Smooth muscle cell (in vitro differentiated cells): Measurements from ENCODE around the gene TWF1. TPM values are rescaled to one million over a fixed set of nuclear protein-coding genes. Genes with fewer than 3 reads are reported as not detected.

Experiments
- DNase-seq: peaks from one replicate; lab custom pipeline; 2025; ENCODE audit not compliant: unreplicated experiment; lab: John Stamatoyannopoulos, UW
- H2AFZ ChIP-seq: fragments of 200-600 bp; sonication (generic); 2 replicates; pipeline ENCODE4 v1.6.0; 2016; ENCODE audit warnings: antibody characterized with exemption, low read depth, mild to moderate bottlenecking
- H3F3A ChIP-seq: fragments of 200-600 bp; sonication (generic); 2 replicates; pipeline ENCODE4 v1.6.0; 2017; ENCODE audit warnings: antibody characterized with exemption, low read depth
- H3K27ac ChIP-seq: fragments of 200-600 bp; sonication (generic); 2 replicates; pipeline ENCODE4 v1.5.1; 2016; ENCODE audit warnings: low read depth, mild to moderate bottlenecking
- H3K27me3 ChIP-seq: fragments of 200-600 bp; sonication (generic); 2 replicates; pipeline ENCODE4 v1.6.1; 2016; ENCODE audit warnings: low read depth, mild to moderate bottlenecking
- H3K36me3 ChIP-seq: fragments of 200-600 bp; sonication (generic); 2 replicates; pipeline ENCODE4 v1.5.1; 2016; ENCODE audit warnings: low read depth
- H3K4me1 ChIP-seq: fragments of 200-600 bp; sonication (generic); 2 replicates; pipeline ENCODE4 v1.5.1; 2016; ENCODE audit warnings: low read depth
- H3K4me2 ChIP-seq: fragments of 200-600 bp; sonication (generic); 2 replicates; pipeline ENCODE4 v1.6.0; 2016; ENCODE audit warnings: mild to moderate bottlenecking
- H3K4me3 ChIP-seq: fragments of 200-600 bp; sonication (generic); 2 replicates; pipeline ENCODE4 v1.5.1; 2016; ENCODE audit warnings: mild to moderate bottlenecking
- H3K79me2 ChIP-seq: fragments of 200-600 bp; sonication (generic); 2 replicates; pipeline ENCODE4 v1.6.0; 2016; ENCODE audit warnings: low read depth, mild to moderate bottlenecking
- H3K9ac ChIP-seq: fragments of 200-600 bp; sonication (generic); 2 replicates; pipeline ENCODE4 v1.6.0; 2016; ENCODE audit warnings: low read depth
- H3K9me3 ChIP-seq: fragments of 200-600 bp; sonication (generic); replicated peaks from 2 replicates; pipeline ENCODE4 v1.5.1; 2016; ENCODE audit warnings: low read depth
- H4K20me1 ChIP-seq: fragments of 200-600 bp; sonication (generic); 2 replicates; pipeline ENCODE4 v1.6.0; 2016; ENCODE audit warnings: low read depth
- CTCF ChIP-seq: fragments of 200-600 bp; sonication (generic); IDR thresholded peaks from 2 replicates; pipeline ENCODE4 v1.5.1; 2017; ENCODE audit warnings: borderline replicate concordance, mild to moderate bottlenecking, antibody characterized with exemption; ENCODE audit not compliant: insufficient read depth, poor library complexity, severe bottlenecking
- whole genome bisulfite sequencing: methylation state at CpG from one replicate; pipeline ENCODE4 v1.1.7; 2016; ENCODE audit warnings: low lambda C conversion rate; 5-methylcytosine and 5-hydroxymethylcytosine counted together
- polyA plus RNA-seq: library from polyadenylated mRNA; unstranded; fragments of >200 nt; fragmentation: Nextera tagmentation; extraction: Ambion mirVana; gene quantifications from 2 replicates; pipeline ENCODE4 v1.2.1, GENCODE V29; 2016
- total RNA-seq: library from RNA; depleted of rRNA; stranded (reverse); fragments of >200 nt; gene quantifications from 2 replicates; pipeline ENCODE4 v1.2.3, GENCODE V29; 2014

The TWF1 gene
- total and polyA plus RNA-seq, 2 experiments from 2014 or later, result 51.8 to 136 TPM

GRCh38 chr12:43806737-43807072, 588 bp upstream of the TWF1 start:
- no peak for DNase-seq
- Histone ChIP-seq H2AFZ (peak overlapping the region; percentile 99), H4K20me1 (peaks cover 14% of the 10 kb centered on the region), H3K36me3 (peaks cover 5% of the 10 kb centered on the region), H3K27ac (peak overlapping the region; percentile 99), H3K9ac (peak overlapping the region; percentile 99), H3K9me3 (no peaks in the 10 kb centered on the region), H3K4me1 (peaks cover 21% of the 10 kb centered on the region), H3F3A (peaks cover 4% of the 10 kb centered on the region), H3K4me3 (peak overlapping the region; percentile 95), H3K27me3 (no peaks in the 10 kb centered on the region), H3K79me2 (peaks cover 37% of the 10 kb centered on the region), H3K4me2 (peak overlapping the region; percentile 92)
- WGBS, result 17% methylated on average over 3 of the region's 3 CpGs
- TF ChIP-seq CTCF, result no peak

GRCh38 chr12:43805149-43805859, 813 bp downstream of the TWF1 start:
- no peak for TF ChIP-seq CTCF
- WGBS, result 13% methylated on average over 20 of the region's 20 CpGs

GRCh38 chr12:43797561-43798217, 8.4 kb downstream of the TWF1 start:
- Histone ChIP-seq H3K36me3 (peaks cover 58% of the 10 kb centered on the region), H4K20me1 (peaks cover 18% of the 10 kb centered on the region), H3K79me2 (peaks cover 4% of the 10 kb centered on the region), H3F3A (no peaks in the 10 kb centered on the region), H2AFZ (no peak overlapping the region), H3K9ac (no peak overlapping the region), H3K27me3 (no peaks in the 10 kb centered on the region), H3K9me3 (peaks cover 2% of the 10 kb centered on the region), H3K4me1 (no peaks in the 10 kb centered on the region), H3K4me3 (no peak overlapping the region), H3K27ac (no peak overlapping the region), H3K4me2 (no peak overlapping the region)
- 98% methylated on average over 4 of the region's 4 CpGs for WGBS
- no peak for DNase-seq
- no peak for TF ChIP-seq CTCF

More at GRCh38 chr12:43805149-43805859, 813 bp downstream of the TWF1 start:
- no peak for DNase-seq
- peaks cover 13% of the 10 kb centered on the region for H3K36me3 ChIP-seq
- H3K4me1 ChIP-seq, result peaks cover 21% of the 10 kb centered on the region
- peak overlapping the region; percentile 92 for H3K4me2 ChIP-seq
- H3K27me3 ChIP-seq, result no peaks in the 10 kb centered on the region
- H4K20me1 ChIP-seq, result peaks cover 21% of the 10 kb centered on the region
- H3K4me3 ChIP-seq, result peak overlapping the region; percentile 95
- peak overlapping the region; percentile 99 for H3K9ac ChIP-seq
- peak overlapping the region; percentile 99 for H2AFZ ChIP-seq
- H3K9me3 ChIP-seq, result no peaks in the 10 kb centered on the region
- peaks cover 4% of the 10 kb centered on the region for H3F3A ChIP-seq
- H3K79me2 ChIP-seq, result peaks cover 37% of the 10 kb centered on the region
- peak overlapping the region; percentile 99 for H3K27ac ChIP-seq
